Measurements from ENCODE around the gene RAPGEF3.

- TF ChIP-seq SUZ12 (IDR thresholded peaks at IDR 0.05; ENCODE audit: extremely low read depth, insufficient read depth, insufficient read length) (no peak), ZNF274 (IDR thresholded peaks at IDR 0.05; ENCODE audit: low read depth, low read length) (no peak), YY1 (IDR thresholded peaks at IDR 0.05; ENCODE audit: insufficient read depth, insufficient read length) (no peak)
Observed at GRCh38 chr12:47758834-47759690, at the start of gene RAPGEF3.
